ENCODE results near the gene EIF4G1. TPM values are rescaled to one million over a fixed set of nuclear protein-coding genes. Genes with fewer than 3 reads are reported as not detected.
"Not testable (repeated sequence)": the region's sequence is repeated elsewhere in the genome, so short reads cannot be mapped to it uniquely, and the experiment has no call there.

The EIF4G1 gene
- polyA plus RNA-seq, 1 donor from 2014 or later: 66.9 TPM

GRCh38 chr3:184339001-184339400 lies 24.6 kb downstream of the EIF4G1 start:
- no peaks in the 10 kb centered on the region for H3K9me2 ChIP-seq (ENCODE audit: insufficient read depth, low read length)
- H2AFZ ChIP-seq (ENCODE audit: low read depth, low read length): peak overlapping the region; percentile 38
- peaks cover 37% of the 10 kb centered on the region for H3K79me2 ChIP-seq (replicated peaks; ENCODE audit: insufficient read depth, low read length)
- no peaks in the 10 kb centered on the region for H4K20me1 ChIP-seq (ENCODE audit: insufficient read depth)
- H3F3A ChIP-seq (ENCODE audit: insufficient read depth, low read length, poor library complexity, severe bottlenecking): peaks cover 10% of the 10 kb centered on the region
- H3K36me3 ChIP-seq (ENCODE audit: insufficient read depth, low read length): no peaks in the 10 kb centered on the region
- H3K27me3 ChIP-seq (ENCODE audit: insufficient read depth, low read depth, low read length): no peaks in the 10 kb centered on the region
- no peaks in the 10 kb centered on the region for H3K9me3 ChIP-seq (ENCODE audit: low read length)
- TF ChIP-seq POLR2AphosphoS5 (IDR thresholded peaks at IDR 0.05) (no peak), MXI1 (conservative IDR thresholded peaks at IDR 0.05; ENCODE audit: poor library complexity, severe bottlenecking) (peak; percentile 58), RAD21 (conservative IDR thresholded peaks at IDR 0.05) (no peak)
- peak overlapping the region; percentile 95 for H3K4me3 ChIP-seq (ENCODE audit: low read length)
- peak overlapping the region; percentile 99 for H3K27ac ChIP-seq (ENCODE audit: low read length)
- H3K9ac ChIP-seq (ENCODE audit: low read length): peak overlapping the region; percentile 98
- peak overlapping the region; percentile 98 for H3K4me2 ChIP-seq (ENCODE audit: low read length)

- not testable (repeated sequence) for H3K27me3 ChIP-seq (ENCODE audit: insufficient read depth, low read depth, low read length); H2AFZ ChIP-seq (ENCODE audit: low read depth, low read length); H4K20me1 ChIP-seq (ENCODE audit: insufficient read depth); H3K9me2 ChIP-seq (ENCODE audit: insufficient read depth, low read length); H3K36me3 ChIP-seq (ENCODE audit: insufficient read depth, low read length); H3K9me3 ChIP-seq (ENCODE audit: low read length)
- H3K79me2 ChIP-seq (replicated peaks; ENCODE audit: insufficient read depth, low read length): peaks cover 37% of the 10 kb centered on the region
- peak overlapping the region; percentile 95 for H3K4me3 ChIP-seq (ENCODE audit: low read length)
- peak overlapping the region; percentile 98 for H3K4me2 ChIP-seq (ENCODE audit: low read length)
- peak overlapping the region; percentile 99 for H3K27ac ChIP-seq (ENCODE audit: low read length)
- peaks cover 10% of the 10 kb centered on the region for H3F3A ChIP-seq (ENCODE audit: insufficient read depth, low read length, poor library complexity, severe bottlenecking)
- H3K9ac ChIP-seq (ENCODE audit: low read length): peak overlapping the region; percentile 98
Observed at GRCh38 chr3:184339451-184340135, 25.2 kb downstream of the EIF4G1 start.

GRCh38 chr3:184341925-184342324 lies 27.5 kb downstream of the EIF4G1 start:
- Histone ChIP-seq H2AFZ (ENCODE audit: low read depth, low read length) (no peak overlapping the region), H3K4me2 (ENCODE audit: low read length) (no peak overlapping the region), H3K79me2 (replicated peaks; ENCODE audit: insufficient read depth, low read length) (peaks cover 31% of the 10 kb centered on the region), H3K9me3 (ENCODE audit: low read length) (no peaks in the 10 kb centered on the region), H3F3A (ENCODE audit: insufficient read depth, low read length, poor library complexity, severe bottlenecking) (no peaks in the 10 kb centered on the region), H3K27me3 (ENCODE audit: insufficient read depth, low read depth, low read length) (no peaks in the 10 kb centered on the region), H3K4me3 (ENCODE audit: low read length) (no peak overlapping the region), H3K27ac (ENCODE audit: low read length) (no peak overlapping the region), H3K36me3 (ENCODE audit: insufficient read depth, low read length) (no peaks in the 10 kb centered on the region), H3K9me2 (ENCODE audit: insufficient read depth, low read length) (no peaks in the 10 kb centered on the region), H3K9ac (ENCODE audit: low read length) (no peak overlapping the region), H4K20me1 (ENCODE audit: insufficient read depth) (no peaks in the 10 kb centered on the region)
- TF ChIP-seq MXI1 (conservative IDR thresholded peaks at IDR 0.05; ENCODE audit: poor library complexity, severe bottlenecking) (no peak), SMC3 (conservative IDR thresholded peaks at IDR 0.05; ENCODE audit: poor library complexity) (no peak), TAF1 (IDR thresholded peaks at IDR 0.05; ENCODE audit: low read depth) (no peak), EP300 (conservative IDR thresholded peaks at IDR 0.05; ENCODE audit: poor library complexity, severe bottlenecking) (no peak), REST (IDR thresholded peaks at IDR 0.05; ENCODE audit: borderline replicate concordance) (no peak), POLR2AphosphoS5 (IDR thresholded peaks at IDR 0.05) (no peak), CTCF (IDR thresholded peaks at IDR 0.05; ENCODE audit: poor library complexity, severe bottlenecking) (no peak), RAD21 (conservative IDR thresholded peaks at IDR 0.05) (no peak), EZH2 (IDR thresholded peaks at IDR 0.05; ENCODE audit: borderline replicate concordance, insufficient read depth, low read length, poor library complexity, severe bottlenecking) (no peak)

Data from neural cell (in vitro differentiated cells).